Uterus (tissue), 4 donors: ENCODE data around the gene MRPL51. TPM values are rescaled to one million over a fixed set of nuclear protein-coding genes. Genes with fewer than 3 reads are reported as not detected.
"Not testable (repeated sequence)": the region's sequence is repeated elsewhere in the genome, so short reads cannot be mapped to it uniquely, and the experiment has no call there.

ENCODE experiments used
- DNase-seq, 2 donors: peaks; one replicate each; pipeline ENCODE4 v3.0.0-alpha.2; 2019 to 2020
- H3K27ac ChIP-seq, 2 donors: fragments of 200-600 bp; sonication (generic); 1 replicate in 1 of 2; 2 replicates in 1 of 2; pipeline ENCODE4 v1.5.1; 2016 to 2018
- H3K27me3 ChIP-seq, 2 donors: fragments of 200-600 bp; sonication (generic); one replicate each; pipeline ENCODE4 v1.5.1; 2018 to 2019; ENCODE audit warnings: control low read depth in 1 of 2
- H3K36me3 ChIP-seq, 2 donors: fragments of 200-600 bp; sonication (generic); one replicate each; pipeline ENCODE4 v1.5.1; 2019; ENCODE audit warnings: control low read depth in 1 of 2
- H3K4me1 ChIP-seq, 2 donors: fragments of 200-600 bp; sonication (generic); one replicate each; pipeline ENCODE4 v1.5.1; 2018 to 2019; ENCODE audit warnings: control low read depth in 1 of 2
- H3K4me3 ChIP-seq, 2 donors: fragments of 200-600 bp; sonication (generic); 1 replicate in 1 of 2; 2 replicates in 1 of 2; pipeline ENCODE4 v1.5.1; 2018 to 2019; ENCODE audit warnings: mild to moderate bottlenecking in 1 of 2
- H3K9me3 ChIP-seq, 2 donors: fragments of 200-600 bp; sonication (generic); one replicate each; pipeline ENCODE4 v1.5.1; 2019; ENCODE audit warnings: control low read depth in 1 of 2
- CTCF ChIP-seq, 4 experiments: fragments of 200-600 bp in 2 of 4; fragments of 450-650 bp in 2 of 4; sonication (generic) in 2 of 4; IDR thresholded peaks; one replicate each; pipeline ENCODE4 v1.5.1; 2016 to 2019; ENCODE audit warnings: antibody characterized with exemption in 4 of 4, mild to moderate bottlenecking in 2 of 4, moderate library complexity in 1 of 4
- POLR2A ChIP-seq, 2 donors: fragments of 450-650 bp; IDR thresholded peaks; one replicate each; pipeline ENCODE4 v1.6.1; 2016; ENCODE audit warnings: antibody characterized with exemption in 2 of 2, mild to moderate bottlenecking in 1 of 2, moderate library complexity in 1 of 2
- intact Hi-C: fragments of 100-400 bp; cut with DNase I; formaldehyde crosslinking; loops from one replicate; pipeline ENCODE4 v1.15.1; 2023; ENCODE audit warnings: low total_unique reads
- total RNA-seq, 4 donors: library from RNA; depleted of rRNA in 3 of 4; stranded (reverse); fragments of >200 nt in 3 of 4; gene quantifications; one replicate each; pipeline versions ENCODE4 v1.1.0 to v1.2.4, GENCODE V29; 2014 to 2023
- donor health status: DM: yes; HTN: yes; CAD: no.

The MRPL51 gene
- total RNA-seq, 4 donors from 2014 or later: 14.1 to 83.7 (median 36.4) TPM

DNA sequence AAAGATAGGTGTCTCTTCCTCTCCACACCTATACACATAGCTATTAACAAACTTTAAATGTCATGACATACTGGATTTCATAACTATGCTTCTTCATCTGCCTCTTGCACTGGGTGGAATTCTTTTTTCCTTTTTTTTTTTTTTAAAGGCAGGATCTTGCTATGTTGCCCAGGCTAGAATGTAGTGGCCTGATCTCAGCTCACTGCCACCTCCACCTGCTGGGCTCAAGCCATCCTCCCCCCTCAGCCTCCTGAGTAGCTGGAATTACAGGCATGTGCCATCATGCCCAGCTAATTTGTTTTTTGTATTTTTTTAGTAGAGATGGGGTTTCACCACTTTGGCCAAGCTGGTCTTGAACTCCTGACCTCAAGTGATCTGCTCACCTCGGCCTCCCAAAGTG, 4.8 kb downstream of the MRPL51 start:
- DNase-seq: no peak
- no peak for TF ChIP-seq CTCF (IDR thresholded peaks at IDR 0.05)
- TF ChIP-seq POLR2A (IDR thresholded peaks at IDR 0.05): no peak

GRCh38 chr12:6478416-6478815, 14.6 kb downstream of the MRPL51 start:
- Histone ChIP-seq H3K4me1 (no peaks in the 10 kb centered on the region), H3K27me3 (no peaks in the 10 kb centered on the region), H3K4me3 (no peak overlapping the region), H3K36me3 (no peaks in the 10 kb centered on the region), H3K9me3 (no peaks in the 10 kb centered on the region), H3K27ac (no peak overlapping the region)
- DNase-seq: no peak
- intact Hi-C loops: no loop called here
- TF ChIP-seq CTCF (IDR thresholded peaks at IDR 0.05) (no peak), POLR2A (IDR thresholded peaks at IDR 0.05) (no peak)

More for the DNA sequence above, 4.8 kb downstream of the MRPL51 start:
- Histone ChIP-seq H3K27me3 (no peaks in the 10 kb centered on the region), H3K27ac (no peak overlapping the region), H3K9me3 (no peaks in the 10 kb centered on the region), H3K4me3 (no peak overlapping the region), H3K4me1 (no peaks in the 10 kb centered on the region), H3K36me3 (no peaks in the 10 kb centered on the region)
- intact Hi-C loops: no loop called here

DNA sequence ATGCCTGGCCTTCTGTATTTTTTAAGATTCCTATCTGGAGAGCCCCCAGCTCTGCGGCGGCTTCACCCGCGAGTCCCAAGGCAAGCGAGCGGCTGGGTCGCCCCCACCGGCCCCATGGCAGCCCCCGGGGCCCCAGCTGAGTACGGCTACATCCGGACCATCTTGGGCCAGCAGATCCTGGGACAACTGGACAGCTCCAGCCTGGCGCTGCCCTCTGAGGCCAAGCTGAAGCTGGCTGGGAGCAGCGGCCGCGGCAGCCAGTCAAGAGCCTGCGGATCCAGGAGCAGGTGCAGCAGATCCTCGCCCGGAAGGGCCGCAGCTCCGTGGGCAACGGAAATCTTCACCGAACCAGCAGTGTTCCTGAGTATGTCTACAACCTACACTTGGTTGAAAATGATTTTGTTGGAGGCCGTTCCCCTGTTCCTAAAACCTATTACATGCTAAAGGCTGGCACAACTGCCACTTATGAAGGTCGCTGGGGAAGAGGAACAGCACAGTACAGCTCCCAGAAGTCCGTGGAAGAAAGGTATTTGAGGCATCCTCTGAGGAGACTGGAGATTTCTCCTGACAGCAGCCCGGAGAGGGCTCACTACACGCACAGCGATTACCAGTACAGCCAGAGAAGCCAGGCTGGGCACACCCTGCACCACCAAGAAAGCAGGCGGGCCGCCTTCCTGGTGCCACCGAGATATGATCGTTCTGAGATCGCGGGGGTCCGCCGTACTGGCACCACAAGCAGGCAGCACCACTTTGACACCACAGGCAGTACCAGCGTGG, 15.3 kb downstream of the MRPL51 start:
- H3K27ac ChIP-seq, intact Hi-C loops, H3K9me3 ChIP-seq, H3K36me3 ChIP-seq, DNase-seq, H3K4me3 ChIP-seq, H3K27me3 ChIP-seq, H3K4me1 ChIP-seq: not testable (repeated sequence)

DNA sequence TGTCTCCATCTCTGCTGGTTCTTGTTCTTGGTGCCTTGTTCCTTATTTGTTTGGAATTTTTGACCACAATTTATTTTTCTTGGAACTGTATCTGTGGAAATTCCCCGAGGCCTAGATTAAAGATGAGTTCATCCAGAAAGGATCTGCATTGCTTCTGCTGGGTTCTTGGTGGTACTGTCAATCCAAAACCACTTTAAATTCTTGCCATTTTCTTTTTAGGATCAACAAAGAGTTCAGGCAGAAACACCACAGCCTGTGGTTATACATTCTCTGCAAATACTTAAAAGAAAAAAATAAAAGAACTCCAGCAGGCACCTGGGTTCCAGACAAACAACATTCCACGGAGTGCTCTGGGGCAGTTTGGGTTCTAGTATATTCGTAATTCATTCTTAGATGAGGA, 16.6 kb downstream of the MRPL51 start:
- TF ChIP-seq POLR2A (IDR thresholded peaks at IDR 0.05) (no peak), CTCF (IDR thresholded peaks at IDR 0.05) (no peak)
- no peak for DNase-seq
- H3K27ac ChIP-seq: no peak overlapping the region
- H3K4me3 ChIP-seq: no peak overlapping the region
- no peaks in the 10 kb centered on the region for H3K36me3 ChIP-seq
- H3K27me3 ChIP-seq: no peaks in the 10 kb centered on the region
- H3K4me1 ChIP-seq: no peaks in the 10 kb centered on the region
- intact Hi-C loops: no loop called here
- H3K9me3 ChIP-seq: no peaks in the 10 kb centered on the region

DNA sequence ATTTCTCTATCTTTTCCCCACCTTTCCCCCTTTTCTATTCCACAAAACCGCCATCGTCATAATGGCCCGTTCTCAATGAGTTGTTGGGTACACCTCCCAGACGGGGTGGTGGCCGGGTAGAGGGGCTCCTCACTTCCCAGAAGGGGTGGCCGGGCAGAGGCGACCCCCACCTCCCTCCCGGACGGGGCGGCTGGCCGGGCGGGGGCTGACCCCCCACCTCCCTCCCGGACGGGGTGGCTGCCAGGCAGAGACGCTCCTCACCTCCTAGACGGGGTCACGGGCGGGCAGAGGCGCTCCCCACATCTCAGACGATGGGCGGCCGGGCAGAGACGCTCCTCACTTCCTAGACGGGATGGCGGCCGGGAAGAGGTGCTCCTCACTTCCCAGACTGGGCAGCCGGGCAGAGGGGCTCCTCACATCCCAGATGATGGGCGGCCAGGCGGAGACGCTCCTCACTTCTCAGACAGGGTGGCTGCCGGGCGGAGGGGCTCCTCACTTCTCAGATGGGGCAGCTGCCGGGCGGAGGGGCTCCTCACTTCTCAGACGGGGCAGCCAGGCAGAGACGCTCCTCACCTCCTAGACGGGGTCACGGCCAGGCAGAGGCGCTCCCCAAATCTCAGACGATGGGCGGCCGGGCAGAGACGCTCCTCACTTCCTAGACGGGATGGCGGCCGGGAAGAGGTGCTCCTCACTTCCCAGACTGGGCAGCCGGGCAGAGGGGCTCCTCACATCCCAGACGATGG, 17.7 kb downstream of the MRPL51 start:
- H3K4me3 ChIP-seq, DNase-seq, H3K9me3 ChIP-seq, H3K27me3 ChIP-seq, H3K4me1 ChIP-seq, H3K27ac ChIP-seq, H3K36me3 ChIP-seq, intact Hi-C loops: not testable (repeated sequence)

DNA sequence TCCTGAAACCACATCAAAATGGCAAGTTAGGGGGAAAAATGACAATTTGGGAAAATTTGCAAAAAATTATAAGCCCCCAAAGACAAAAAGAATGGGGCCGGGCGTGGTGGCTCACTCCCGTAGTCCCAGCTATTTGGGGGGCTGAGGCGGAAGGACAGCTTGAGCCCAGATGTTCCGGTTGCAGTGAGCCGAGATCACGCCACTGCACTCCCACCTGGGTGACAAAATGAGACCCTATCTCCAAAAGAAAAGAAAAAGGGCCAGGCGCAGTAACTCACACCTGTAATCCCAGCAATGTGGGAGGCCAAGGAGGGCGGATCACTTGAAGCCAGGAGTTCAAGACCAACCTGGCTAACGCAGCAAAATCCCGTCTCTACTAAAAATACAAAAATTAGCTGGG, 20.6 kb downstream of the MRPL51 start:
- Histone ChIP-seq H3K4me1 (no peaks in the 10 kb centered on the region), H3K27me3 (no peaks in the 10 kb centered on the region), H3K27ac (no peak overlapping the region), H3K4me3 (no peak overlapping the region), H3K36me3 (no peaks in the 10 kb centered on the region), H3K9me3 (no peaks in the 10 kb centered on the region)
- intact Hi-C loops: no loop called here
- TF ChIP-seq CTCF (IDR thresholded peaks at IDR 0.05): no peak
- no peak for TF ChIP-seq POLR2A (IDR thresholded peaks at IDR 0.05)
- no peak for DNase-seq
